Measurements from ENCODE around the gene SLC12A2. TPM values are rescaled to one million over a fixed set of nuclear protein-coding genes. Genes with fewer than 3 reads are reported as not detected.

Gene SLC12A2
- total and polyA plus RNA-seq, 2 of the 4 experiments (the other 2 are of a cell fraction) = 5.6 to 30.3 TPM

DNA sequence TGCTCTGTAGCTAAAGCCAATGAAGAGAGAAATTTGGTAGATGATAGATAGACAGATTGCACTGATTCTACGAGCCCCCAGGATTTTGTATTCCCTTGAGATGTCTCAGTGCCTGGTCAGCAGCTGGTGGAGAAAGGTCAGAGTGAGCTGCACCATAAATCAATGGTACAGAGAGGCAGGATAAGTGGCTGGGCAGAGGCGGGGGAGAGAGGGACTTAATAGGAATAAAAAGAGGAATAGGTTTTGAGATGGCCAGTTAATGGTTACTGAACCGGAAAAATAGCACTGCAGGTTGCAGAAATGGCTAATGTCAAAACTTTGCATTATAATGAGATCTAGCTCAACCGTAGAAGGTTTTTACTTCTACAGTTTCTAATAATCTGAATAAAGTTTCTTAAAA is 47.9 kb upstream of the SLC12A2 start:
- WGBS, 2 experiments (ENCODE audit: extremely low coverage in 2 of 2, insufficient read length in 1 of 2) = 80% methylated on average over 1 of the region's 4 CpGs; no CpG with 5 or more reads in 1 of the 2 experiments
- intact Hi-C loops (cut with micrococcal nuclease) = no loop called here
- H3K18ac ChIP-seq (ENCODE audit: low read depth, low read length) = no peak overlapping the region
- dilution Hi-C loops (cut with HindIII; ENCODE audit: low sequenced_read_pairs, unreplicated experiment) = no loop called here
- no peak overlapping the region for H2AK9ac ChIP-seq (replicated peaks; ENCODE audit: low read depth, low read length, poor library complexity)
- no peak overlapping the region for H3K56ac ChIP-seq (ENCODE audit: extremely low read depth, insufficient read depth, low read length)
- H3K23ac ChIP-seq (ENCODE audit: low read depth, low read length) = no peak overlapping the region
- H3K36me3 ChIP-seq (ENCODE audit: control insufficient read depth, insufficient read depth, low read length) = no peaks in the 10 kb centered on the region
- no peak overlapping the region for H2BK120ac ChIP-seq (ENCODE audit: low read depth, low read length)
- H4K8ac ChIP-seq (ENCODE audit: low read depth in 2 of 2, low read length in 2 of 2) = no peak overlapping the region
- ATAC-seq (ENCODE audit: low read depth) = no peak
- no peak overlapping the region for H3K9ac ChIP-seq (ENCODE audit: low read depth, low read length)
- BruUV-seq (replicated peaks) = no TSS peak
- ChIA-PET CTCF (no interaction called here), POLR2A (ENCODE audit: unreplicated experiment) (no interaction called here)
- H3K27me3 ChIP-seq (ENCODE audit: control insufficient read depth, insufficient read depth, low read length) = no peaks in the 10 kb centered on the region
- no peaks in the 10 kb centered on the region for H4K20me1 ChIP-seq (ENCODE audit: insufficient read depth, low read length)
- no peak overlapping the region for H3K4me3 ChIP-seq (ENCODE audit: insufficient read depth, low read depth, low read length)
- H3K9me1 ChIP-seq (ENCODE audit: insufficient read depth, low read length) = no peaks in the 10 kb centered on the region
- H3K4ac ChIP-seq (ENCODE audit: low read depth, low read length) = no peak overlapping the region
- no peak overlapping the region for H3K14ac ChIP-seq (replicated peaks; ENCODE audit: low read depth, low read length)
- no peak overlapping the region for H2BK20ac ChIP-seq (ENCODE audit: low read depth, low read length)
- no peak overlapping the region for H2AK5ac ChIP-seq (ENCODE audit: low read depth, low read length)
- no peak overlapping the region for H2BK5ac ChIP-seq (ENCODE audit: low read depth, low read length, poor library complexity, severe bottlenecking)
- H4K91ac ChIP-seq (ENCODE audit: insufficient read depth, low read depth, low read length) = no peak overlapping the region
- H4K5ac ChIP-seq (ENCODE audit: low read depth, low read length) = no peak overlapping the region
- no peak for DNase-seq
- H3K4me2 ChIP-seq (ENCODE audit: low read depth, low read length) = no peak overlapping the region
- H3K9me3 ChIP-seq (ENCODE audit: control insufficient read depth, insufficient read depth, low read length) = no peaks in the 10 kb centered on the region
- H3K4me1 ChIP-seq (ENCODE audit: control insufficient read depth, insufficient read depth, low read length) = no peaks in the 10 kb centered on the region; the same call in 1 of the 2 replicates
- TF ChIP-seq MXI1 (IDR thresholded peaks at IDR 0.05; ENCODE audit: borderline replicate concordance, low read depth, low read length) (no peak), CEBPB (IDR thresholded peaks at IDR 0.05; ENCODE audit: low read depth, low read length) (no peak), RFX5 (IDR thresholded peaks at IDR 0.05; ENCODE audit: low read depth, low read length) (no peak), POLR2A (IDR thresholded peaks at IDR 0.05; ENCODE audit: low read depth, low read length) (no peak), MAZ (IDR thresholded peaks at IDR 0.05; ENCODE audit: borderline replicate concordance, low read depth, low read length) (no peak), CHD1 (IDR thresholded peaks at IDR 0.05; ENCODE audit: low read depth, low read length) (no peak)
- in situ Hi-C loops (cut with MboI; ENCODE audit: low sequenced_read_pairs) = no loop called here
- no peak overlapping the region for H2AFZ ChIP-seq (replicated peaks; ENCODE audit: low read length, poor library complexity)
- H3K79me1 ChIP-seq (ENCODE audit: low read depth in 1 of 2, low read length in 2 of 2) = no peaks in the 10 kb centered on the region
- H3K27ac ChIP-seq (ENCODE audit: insufficient read depth, low read length) = no peak overlapping the region
- no peak overlapping the region for H2BK15ac ChIP-seq (ENCODE audit: low read depth, low read length)

Measured in IMR-90 (cell line).